Endothelial cell of umbilical vein (primary cell): ENCODE measurements around the gene SRBD1. TPM values are rescaled to one million over a fixed set of nuclear protein-coding genes. Genes with fewer than 3 reads are reported as not detected.

Experiments used
- BruUV-seq: library from RNA; stranded (reverse); fragments of 400-500 nt; replicated peaks from 2 replicates; lab custom pipeline; 2021; lab: Mats Ljungman, UMichigan
- CTCF ChIA-PET: fragments of 300-600, 350-600 bp; sonication (Branson Sonifier 250); formaldehyde crosslinking; loops from one replicate; lab custom pipeline; 2021; ENCODE audit warnings: antibody characterized with exemption, inconsistent platforms; lab: Charles Lee
- POLR2A ChIA-PET: fragments of 300-600, 350-600 bp; sonication (Branson Sonifier 250); formaldehyde crosslinking; loops from one replicate; lab custom pipeline; 2021; ENCODE audit warnings: antibody characterized with exemption, inconsistent platforms; lab: Charles Lee
- DNase-seq: peaks from one replicate; pipeline ENCODE4 v3.0.0-alpha.2; 2011; ENCODE audit warnings: low read depth, low spot score
- FAIRE-seq: peaks from 2 replicates; lab custom pipeline; 2011; peaks lifted over from hg19 to GRCh38; lab: Jason Lieb, UNC
- H2AFZ ChIP-seq: 2 replicates; pipeline ENCODE4 v1.6.0; 2012; ENCODE audit warnings: low read depth, low read length, control low read depth, inconsistent platforms
- H3K27ac ChIP-seq: 2 replicates; pipeline ENCODE4 v1.5.1; 2011; ENCODE audit warnings: low read depth, mild to moderate bottlenecking, control low read depth, low read length, moderate library complexity; ENCODE audit not compliant: insufficient read depth
- H3K27me3 ChIP-seq, 2 experiments: 2 replicates each; pipeline versions ENCODE4 v1.6.0 to v1.6.1; 2011; ENCODE audit warnings: low read length in 2 of 2, mixed read lengths in 1 of 2; ENCODE audit not compliant: control insufficient read depth in 2 of 2, insufficient read depth in 2 of 2
- H3K36me3 ChIP-seq, 2 experiments: 2 replicates in 1 of 2; 3 replicates in 1 of 2; pipeline ENCODE4 v1.5.1; 2011; ENCODE audit warnings: low read length in 2 of 2, mild to moderate bottlenecking in 1 of 2, moderate library complexity in 1 of 2; ENCODE audit not compliant: control insufficient read depth in 2 of 2, insufficient read depth in 2 of 2; ENCODE audit errors: extremely low read depth in 1 of 2
- H3K4me1 ChIP-seq: 3 replicates; pipeline ENCODE4 v1.5.1; 2011; ENCODE audit warnings: mild to moderate bottlenecking, low read length; ENCODE audit not compliant: control insufficient read depth, insufficient read depth; ENCODE audit errors: extremely low read depth
- H3K4me2 ChIP-seq: 2 replicates; pipeline ENCODE4 v1.6.1; 2011; ENCODE audit warnings: low read length, control low read depth, mixed read lengths; ENCODE audit not compliant: insufficient read depth
- H3K4me3 ChIP-seq, 3 experiments: fragments of 200-600 bp in 1 of 3; sonication (generic), shearing (Covaris generic) in 1 of 3; replicated peaks in 1 of 3; 2 replicates each; pipeline ENCODE4 v1.5.1; 2011 to 2016; ENCODE audit warnings: control low read depth in 3 of 3, low read length in 3 of 3, mild to moderate bottlenecking in 2 of 3, inconsistent platforms in 1 of 3, low read depth in 1 of 3, moderate library complexity in 1 of 3; ENCODE audit not compliant: insufficient read depth in 1 of 3
- H3K79me2 ChIP-seq: 2 replicates; pipeline ENCODE4 v1.6.0; 2012; ENCODE audit warnings: low read length, inconsistent platforms; ENCODE audit not compliant: control insufficient read depth, insufficient read depth
- H3K9ac ChIP-seq: replicated peaks from 2 replicates; pipeline ENCODE3; 2011; ENCODE audit warnings: low read length, control low read depth; ENCODE audit not compliant: insufficient read depth; ENCODE audit errors: extremely low read depth
- H3K9me1 ChIP-seq: replicated peaks from 3 replicates; pipeline ENCODE4 v1.6.0; 2011; ENCODE audit warnings: mild to moderate bottlenecking, low read length; ENCODE audit not compliant: control insufficient read depth, insufficient read depth; ENCODE audit errors: extremely low read depth
- H3K9me3 ChIP-seq: replicated peaks from 2 replicates; pipeline ENCODE4 v1.5.1; 2012; ENCODE audit warnings: low read length, inconsistent platforms; ENCODE audit not compliant: control insufficient read depth, insufficient read depth
- H4K20me1 ChIP-seq: replicated peaks from 2 replicates; pipeline ENCODE3; 2011; ENCODE audit warnings: mild to moderate bottlenecking, low read length; ENCODE audit not compliant: control insufficient read depth, insufficient read depth; ENCODE audit errors: extremely low read depth
- CTCF ChIP-seq, 2 donors: IDR thresholded peaks; 1 replicate in 1 of 2; 2 replicates in 1 of 2; pipeline ENCODE4 v1.5.1; 2011; ENCODE audit warnings: low read length in 2 of 2, mild to moderate bottlenecking in 2 of 2, moderate library complexity in 2 of 2, control low read depth in 1 of 2, inconsistent platforms in 1 of 2, low read depth in 1 of 2; ENCODE audit not compliant: insufficient read depth in 1 of 2; ENCODE audit errors: extremely low read depth in 1 of 2
- EZH2 ChIP-seq: IDR thresholded peaks from 2 replicates; pipeline ENCODE4 v1.6.1; 2012; ENCODE audit warnings: borderline replicate concordance, low read depth, mild to moderate bottlenecking, moderate library complexity, low read length, inconsistent platforms; ENCODE audit not compliant: severe bottlenecking
- FOS ChIP-seq: IDR thresholded peaks from 2 replicates; pipeline ENCODE4 v1.6.1; 2011; ENCODE audit warnings: mild to moderate bottlenecking, low read length, moderate library complexity, borderline replicate concordance; ENCODE audit not compliant: insufficient read depth
- GATA2 ChIP-seq: IDR thresholded peaks from 2 replicates; pipeline ENCODE4 v1.7.0; 2011; ENCODE audit warnings: low read depth, mild to moderate bottlenecking, moderate library complexity, mixed read lengths, low read length; ENCODE audit not compliant: insufficient read length, insufficient read depth
- JUN ChIP-seq: IDR thresholded peaks from 2 replicates; pipeline ENCODE4 v1.6.1; 2011; ENCODE audit warnings: borderline replicate concordance, low read depth; ENCODE audit not compliant: insufficient read length, insufficient read depth
- MAX ChIP-seq: IDR thresholded peaks from 2 replicates; pipeline ENCODE4 v1.6.1; 2011; ENCODE audit not compliant: insufficient read depth, insufficient read length
- MYC ChIP-seq: IDR thresholded peaks from one replicate; pipeline ENCODE4 v1.6.1; 2011; ENCODE audit warnings: mild to moderate bottlenecking, low read depth, low read length
- POLR2A ChIP-seq: IDR thresholded peaks from 2 replicates; pipeline ENCODE4 v1.6.1; 2012; ENCODE audit warnings: low read depth, mild to moderate bottlenecking, control low read depth, low read length
- POLR2AphosphoS5 ChIP-seq: IDR thresholded peaks from 2 replicates; pipeline ENCODE4 v1.6.1; 2012; ENCODE audit warnings: low read depth, mild to moderate bottlenecking, control low read depth, low read length, moderate library complexity; ENCODE audit not compliant: insufficient read depth
- dilution Hi-C: fragments of 300-500 bp; cut with MboI; formaldehyde crosslinking; loops from one replicate; pipeline ENCODE4 v1.15.0; 2019; ENCODE audit warnings: low sequenced_read_pairs; ENCODE audit not compliant: extremely low pct_ligation_motif_present
- intact Hi-C: fragments of 100-400 bp; cut with micrococcal nuclease; formaldehyde crosslinking; loops from one replicate; pipeline ENCODE4 v1.10.0; 2022
- polyA plus RNA-seq, 4 experiments: library from polyadenylated mRNA; depleted of rRNA in 3 of 4; stranded (reverse) in 3 of 4; unstranded in 1 of 4; fragments of >200 nt; gene quantifications; 2 replicates each; pipeline versions ENCODE4 v1.2.1 to v1.2.3, GENCODE V29; 2011 to 2012; ENCODE audit warnings: missing spikeins in 1 of 4
- total RNA-seq: library from RNA; stranded (reverse); gene quantifications from 2 replicates; pipeline ENCODE4 v1.2.3, GENCODE V29; 2021

Gene SRBD1
- total and polyA plus RNA-seq, 2 donors (not counting 3 experiments of a cell fraction or from before 2014, with no cell fraction given), result 3.7 to 12.5 TPM

GRCh38 chr2:45506756-45507155, 104.3 kb downstream of the SRBD1 start:
- Histone ChIP-seq H3K36me3 (no peaks in the 10 kb centered on the region), H3K9ac (no peak overlapping the region), H3K9me3 (no peaks in the 10 kb centered on the region), H3K4me3 (no peak overlapping the region), H3K4me1 (peaks cover 10% of the 10 kb centered on the region), H3K27me3 (no peaks in the 10 kb centered on the region), H4K20me1 (no peaks in the 10 kb centered on the region), H3K4me2 (no peak overlapping the region), H3K79me2 (no peaks in the 10 kb centered on the region), H3K9me1 (no peaks in the 10 kb centered on the region), H3K27ac (no peak overlapping the region), H2AFZ (no peak overlapping the region)
- no peak for TF ChIP-seq POLR2AphosphoS5
- TF ChIP-seq EZH2, result no peak
- TF ChIP-seq JUN, result no peak
- no peak for TF ChIP-seq FOS
- TF ChIP-seq CTCF (IDR thresholded peaks at IDR 0.05; ENCODE audit: extremely low read depth in 1 of 2, insufficient read depth in 1 of 2, low read depth in 1 of 2, low read length in 2 of 2), result no peak
- no peak for TF ChIP-seq GATA2
- no peak for TF ChIP-seq MAX
- no peak for TF ChIP-seq MYC
- TF ChIP-seq POLR2A, result no peak
- FAIRE-seq (no peak), DNase-seq (no peak)
- dilution Hi-C loops, result no loop called here
- CTCF ChIA-PET, result interaction anchor here (1.2 to 3.8 kb wide), 2 partner anchors 48 to 525 kb away, joined by 3 to 13 read pairs; no protein-coding TSS in a partner anchor
- BruUV-seq, result no TSS peak
- intact Hi-C loops, result no loop called here
- POLR2A ChIA-PET, result no interaction called here
